Left ventricle myocardium inferior (tissue), 1 donor: ENCODE measurements around the gene SHB. TPM values are rescaled to one million over a fixed set of nuclear protein-coding genes. Genes with fewer than 3 reads are reported as not detected.
A peak's percentile ranks its signal among the peaks of the same experiment; 100 is the strongest.

ENCODE experiments used
- DNase-seq: peaks from one replicate; pipeline ENCODE4 v3.0.0-alpha.2; 2020
- H3K27ac ChIP-seq: fragments of 200-600 bp; replicated peaks from 2 replicates; pipeline ENCODE4 v1.8.0; 2021
- H3K27me3 ChIP-seq: fragments of 200-600 bp; 2 replicates; pipeline ENCODE4 v1.8.0; 2021; ENCODE audit warnings: low read depth
- H3K36me3 ChIP-seq: fragments of 200-600 bp; 2 replicates; pipeline ENCODE4 v1.8.0; 2021
- H3K4me1 ChIP-seq: fragments of 200-600 bp; 2 replicates; pipeline ENCODE4 v1.8.0; 2021
- H3K4me3 ChIP-seq: fragments of 200-600 bp; 2 replicates; pipeline ENCODE4 v1.8.0; 2021; ENCODE audit warnings: mild to moderate bottlenecking, moderate library complexity
- H3K9me3 ChIP-seq: fragments of 200-600 bp; replicated peaks from 2 replicates; pipeline ENCODE4 v1.8.0; 2021
- CTCF ChIP-seq: fragments of 200-600 bp; IDR thresholded peaks from 2 replicates; pipeline ENCODE4 v1.8.0; 2021; ENCODE audit warnings: antibody characterized with exemption, mild to moderate bottlenecking, borderline replicate concordance
- intact Hi-C: fragments of 100-400 bp; cut with micrococcal nuclease; formaldehyde crosslinking; loops from one replicate; pipeline ENCODE4 v1.11.0; 2022
- total RNA-seq: library from RNA; stranded (reverse); fragmentation: NEBNext Ultra II Directional; extraction: Animal tissue kit (Norgen Biotek cat#: 25700); gene quantifications from one replicate; pipeline ENCODE4 v1.2.1, GENCODE V29; 2021
- donor health status: DM: no; HTN: yes; CAD: no; lungs with severe emphysema.

The SHB gene
- total RNA-seq, 1 donor from 2014 or later = 19.4 TPM

GRCh38 chr9:37943345-37944265 lies 125.4 kb downstream of the SHB start:
- no peaks in the 10 kb centered on the region for H3K9me3 ChIP-seq
- H3K27me3 ChIP-seq = no peaks in the 10 kb centered on the region
- TF ChIP-seq CTCF = no peak
- H3K4me1 ChIP-seq = peaks cover 77% of the 10 kb centered on the region
- peak overlapping the region; percentile 30 for H3K27ac ChIP-seq
- H3K36me3 ChIP-seq = peaks cover 27% of the 10 kb centered on the region
- intact Hi-C loops = loop anchor here (10.0 kb wide), 1 partner anchor 121 kb away; the partner anchor contains the start of gene SHB
- no peak for DNase-seq
- H3K4me3 ChIP-seq = no peak overlapping the region

- H3K36me3 ChIP-seq = peaks cover 19% of the 10 kb centered on the region
- DNase-seq = no peak
- H3K9me3 ChIP-seq = no peaks in the 10 kb centered on the region
- peaks cover 77% of the 10 kb centered on the region for H3K4me1 ChIP-seq
- no peaks in the 10 kb centered on the region for H3K27me3 ChIP-seq
- no peak overlapping the region for H3K27ac ChIP-seq
- TF ChIP-seq CTCF = no peak
- intact Hi-C loops = loop anchor here (10.0 kb wide), 1 partner anchor 122 kb away; the partner anchor contains the start of gene SHB
- no peak overlapping the region for H3K4me3 ChIP-seq
Measured at GRCh38 chr9:37942621-37943344, 126.2 kb downstream of the SHB start.

GRCh38 chr9:37941253-37941652 lies 127.8 kb downstream of the SHB start:
- intact Hi-C loops = loop anchor here (10.0 kb wide), 1 partner anchor 124 kb away; the partner anchor contains the start of gene SHB
- no peaks in the 10 kb centered on the region for H3K9me3 ChIP-seq
- H3K36me3 ChIP-seq = peaks cover 3% of the 10 kb centered on the region
- DNase-seq = no peak
- no peak for TF ChIP-seq CTCF
- H3K4me3 ChIP-seq = no peak overlapping the region
- no peaks in the 10 kb centered on the region for H3K27me3 ChIP-seq
- peaks cover 77% of the 10 kb centered on the region for H3K4me1 ChIP-seq
- no peak overlapping the region for H3K27ac ChIP-seq

- Histone ChIP-seq H3K36me3 (no peaks in the 10 kb centered on the region), H3K4me1 (peaks cover 64% of the 10 kb centered on the region), H3K27me3 (no peaks in the 10 kb centered on the region), H3K27ac (no peak overlapping the region), H3K4me3 (no peak overlapping the region), H3K9me3 (no peaks in the 10 kb centered on the region)
- DNase-seq = no peak
- intact Hi-C loops = loop anchor here (10.0 kb wide), 1 partner anchor 125 kb away; the partner anchor contains the start of gene SHB
- no peak for TF ChIP-seq CTCF
Measured at GRCh38 chr9:37939575-37940095, 129.4 kb downstream of the SHB start.

- Histone ChIP-seq H3K27ac (peak overlapping the region; percentile 71), H3K4me1 (peaks cover 51% of the 10 kb centered on the region), H3K36me3 (no peaks in the 10 kb centered on the region), H3K27me3 (no peaks in the 10 kb centered on the region), H3K9me3 (no peaks in the 10 kb centered on the region), H3K4me3 (peak overlapping the region; percentile 9)
- TF ChIP-seq CTCF = peak; percentile 17
- intact Hi-C loops = no loop called here
- DNase-seq = no peak
Measured at GRCh38 chr9:37938121-37938891, 130.7 kb downstream of the SHB start.
